Measurements from ENCODE around the gene AGO4.
"Not testable (repeated sequence)": the region's sequence is repeated elsewhere in the genome, so short reads cannot be mapped to it uniquely, and the experiment has no call there.

Gene AGO4

GRCh38 chr1:35812754-35813153 lies 4.9 kb downstream of the AGO4 start:
- DNase-seq = not testable (repeated sequence)

DNA sequence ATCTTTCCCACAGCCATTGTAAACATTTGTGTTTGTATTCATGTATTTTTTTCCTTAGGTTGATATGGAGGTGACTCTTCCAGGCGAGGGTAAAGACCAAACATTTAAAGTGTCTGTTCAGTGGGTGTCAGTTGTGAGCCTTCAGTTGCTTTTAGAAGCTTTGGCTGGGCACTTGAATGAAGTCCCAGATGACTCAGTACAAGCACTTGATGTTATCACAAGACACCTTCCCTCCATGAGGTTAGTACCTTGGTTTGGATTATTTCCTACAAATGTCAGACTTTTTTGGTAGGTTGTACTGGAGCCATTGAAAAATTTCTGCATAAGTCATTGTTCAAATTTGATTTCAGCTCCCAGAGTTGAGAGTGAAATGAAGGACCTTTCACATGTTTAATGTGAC lies 17.4 kb downstream of the AGO4 start:
- DNase-seq = no peak

DNA sequence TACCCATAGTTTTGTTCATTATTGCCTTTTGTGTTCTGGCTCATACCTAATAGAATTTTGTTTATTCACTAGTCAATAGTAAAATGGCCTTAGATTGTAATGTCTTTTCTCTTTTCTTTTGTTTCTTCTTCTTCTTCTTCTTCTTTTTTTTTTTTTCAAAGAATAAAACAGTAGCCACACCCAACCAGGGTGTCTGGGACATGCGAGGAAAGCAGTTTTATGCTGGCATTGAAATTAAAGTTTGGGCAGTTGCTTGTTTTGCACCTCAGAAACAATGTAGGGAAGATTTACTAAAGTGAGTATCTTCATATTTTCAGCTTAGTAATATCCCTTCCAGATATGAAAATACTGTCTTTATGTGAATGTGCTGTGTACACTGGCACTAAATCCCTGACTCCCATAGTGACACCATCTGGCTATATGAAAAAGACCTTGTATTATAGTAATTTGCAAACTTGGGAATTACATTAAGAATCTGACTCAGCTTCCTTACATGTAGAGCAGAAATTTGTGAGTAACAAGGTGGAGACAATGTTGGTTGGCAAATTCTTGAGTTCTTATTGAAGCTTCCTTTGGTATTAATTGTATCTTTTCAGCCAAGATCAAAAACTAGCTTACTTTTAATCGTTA lies 24.6 kb downstream of the AGO4 start:
- no peak for DNase-seq

GRCh38 chr1:35833395-35833794 lies 25.6 kb downstream of the AGO4 start:
- DNase-seq = no peak

- no peak for DNase-seq
Measured at GRCh38 chr1:35834218-35834617, 26.4 kb downstream of the AGO4 start.

DNA sequence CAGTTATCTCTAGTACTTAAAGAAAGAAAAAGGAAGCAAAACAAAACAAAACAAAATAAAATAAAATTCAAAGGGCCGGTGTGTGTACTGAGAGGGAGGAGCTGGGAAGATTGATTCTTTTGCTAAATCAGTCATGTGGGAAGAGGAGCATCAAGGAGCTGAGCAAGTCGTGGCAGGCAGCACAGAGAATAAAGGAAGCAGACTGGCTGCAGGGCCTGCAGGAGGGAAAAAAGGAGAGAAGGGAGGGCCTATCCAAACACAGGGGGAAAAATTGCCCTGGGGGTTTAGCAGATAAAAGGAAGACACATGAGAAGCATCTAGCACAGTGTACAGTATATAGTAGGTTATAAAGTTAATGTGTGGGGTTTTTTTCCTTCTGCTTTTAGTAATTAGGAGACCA lies 27.6 kb downstream of the AGO4 start:
- DNase-seq = no peak

GRCh38 chr1:35836734-35837133 lies 28.9 kb downstream of the AGO4 start:
- DNase-seq = no peak

DNA sequence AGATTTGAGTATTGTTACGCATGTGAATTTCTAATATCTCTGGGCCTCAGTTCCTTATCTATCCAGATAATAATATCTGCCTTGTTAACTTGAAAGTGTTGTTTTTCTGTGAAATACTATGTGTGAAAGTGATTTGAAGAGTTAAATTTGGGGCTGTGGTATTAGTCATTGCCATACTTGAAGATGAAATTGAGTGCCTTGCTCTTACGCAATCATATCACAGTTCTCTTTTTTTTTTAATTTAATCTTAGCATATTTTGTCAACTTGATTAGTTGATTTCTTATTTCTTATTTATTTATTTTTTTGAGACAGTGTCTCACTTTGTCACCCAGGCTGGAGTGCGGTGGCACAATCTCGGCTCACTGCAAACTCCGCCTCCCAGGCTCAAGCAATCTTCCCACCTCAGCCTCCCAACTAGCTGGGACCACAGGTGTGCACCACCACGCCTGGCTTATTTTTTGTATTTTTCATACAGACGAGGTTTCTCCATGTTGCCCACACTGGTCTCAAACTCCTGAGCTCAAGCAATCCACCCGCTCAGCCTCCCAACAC lies 31.0 kb downstream of the AGO4 start:
- no peak for DNase-seq

- DNase-seq = no peak
Measured at GRCh38 chr1:35844826-35845225, 37.0 kb downstream of the AGO4 start.

GRCh38 chr1:35845766-35846165 lies 38.0 kb downstream of the AGO4 start:
- DNase-seq = no peak

DNA sequence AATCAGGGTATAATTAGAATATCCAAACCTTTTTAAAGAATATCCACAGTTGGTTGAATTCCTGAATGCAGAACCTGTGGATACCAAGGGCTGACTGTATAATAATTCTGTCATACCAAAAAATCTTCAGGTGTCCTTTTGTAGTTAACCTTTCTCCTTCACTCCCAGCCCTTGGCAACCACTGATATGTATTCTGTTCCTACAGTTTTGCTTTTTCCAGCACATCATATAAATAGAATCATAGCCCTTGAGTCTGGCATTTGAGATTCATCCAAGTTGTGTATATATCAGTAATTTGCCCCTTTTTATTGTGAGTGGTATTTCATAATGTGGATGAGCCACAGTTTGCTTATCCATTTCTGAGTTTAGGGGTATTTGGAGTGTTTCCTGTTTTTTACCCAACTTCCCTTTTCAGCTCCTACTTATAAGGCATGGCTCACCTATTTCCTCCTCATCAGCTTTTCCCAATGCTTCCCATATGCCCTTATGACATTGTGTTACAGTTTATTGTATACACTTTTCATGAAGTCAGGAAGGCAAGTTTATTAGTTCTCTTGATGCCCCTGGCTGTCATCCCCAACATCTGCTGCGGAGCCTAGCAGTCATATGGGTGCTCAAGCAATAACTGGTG lies 40.2 kb downstream of the AGO4 start:
- DNase-seq = no peak

DNA sequence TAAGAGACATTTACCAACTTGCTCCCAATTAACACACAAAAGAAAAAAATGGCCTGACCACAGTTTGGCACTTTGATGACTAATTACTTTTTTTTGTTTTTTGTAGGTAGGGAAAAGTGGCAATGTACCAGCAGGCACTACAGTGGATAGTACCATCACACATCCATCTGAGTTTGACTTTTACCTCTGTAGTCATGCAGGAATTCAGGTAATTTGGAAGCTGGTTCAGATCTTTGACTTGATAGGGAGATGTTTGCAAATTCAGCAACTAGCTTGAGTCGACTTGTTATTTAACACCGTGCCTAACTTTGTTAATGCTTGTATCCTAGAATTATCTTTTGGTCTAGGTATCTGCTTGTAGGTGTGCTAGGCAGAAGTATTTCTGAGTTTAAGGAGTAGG lies 42.2 kb downstream of the AGO4 start:
- DNase-seq = no peak

DNA sequence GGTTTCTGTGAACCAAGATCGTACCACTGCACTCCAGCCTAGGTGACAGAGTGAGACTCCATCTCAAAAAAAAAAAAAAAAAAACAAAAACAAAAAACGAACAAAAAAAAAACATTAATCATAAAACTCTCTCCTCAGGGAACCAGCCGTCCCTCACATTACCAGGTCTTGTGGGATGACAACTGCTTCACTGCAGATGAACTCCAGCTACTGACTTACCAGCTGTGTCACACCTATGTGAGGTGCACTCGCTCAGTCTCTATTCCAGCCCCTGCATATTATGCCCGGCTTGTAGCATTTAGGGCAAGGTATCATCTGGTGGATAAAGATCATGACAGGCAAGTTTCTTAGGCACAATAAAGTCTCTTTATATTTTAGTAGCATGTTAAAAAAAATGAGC lies 42.9 kb downstream of the AGO4 start:
- DNase-seq = no peak

GRCh38 chr1:35851132-35851869 lies 43.5 kb downstream of the AGO4 start:
- DNase-seq = no peak

- no peak for DNase-seq
Measured at GRCh38 chr1:35852241-35852640, 44.4 kb downstream of the AGO4 start.

DNA sequence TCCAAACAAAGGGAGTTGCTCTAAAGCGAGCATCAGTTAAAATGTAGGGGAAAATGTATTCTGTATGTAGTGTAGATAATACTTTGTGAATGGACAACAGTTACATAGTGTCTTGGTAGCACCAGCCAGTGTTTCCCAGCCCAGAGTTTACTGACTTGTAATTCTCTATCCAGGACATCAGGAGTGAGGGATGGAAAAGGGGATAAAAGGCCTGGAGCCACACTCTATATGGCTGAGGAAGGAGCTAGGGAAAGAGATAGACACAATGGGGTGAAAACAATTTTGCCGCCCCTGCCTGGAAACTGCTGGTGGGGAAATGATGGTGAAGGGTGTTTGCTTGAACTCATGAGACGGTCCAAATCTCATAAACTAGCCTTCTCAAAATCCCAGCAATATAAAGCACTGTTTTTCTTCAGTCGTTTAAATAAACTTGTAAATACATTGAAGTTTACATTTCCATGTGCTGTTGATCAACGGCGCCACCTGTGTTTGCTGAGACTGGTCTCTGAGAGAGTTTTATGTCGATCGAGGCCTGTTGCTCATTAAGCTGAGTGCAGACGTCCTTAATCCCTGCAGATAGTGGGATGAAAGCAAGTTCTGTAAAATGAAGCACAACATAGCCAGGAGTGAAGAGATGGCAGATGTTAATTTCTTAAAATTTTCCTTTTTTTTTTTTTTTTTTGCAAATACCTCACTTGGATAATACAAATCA lies 47.3 kb downstream of the AGO4 start:
- no peak for DNase-seq

- DNase-seq = no peak
Measured at GRCh38 chr1:35856964-35857363, 49.1 kb downstream of the AGO4 start.

- no peak for DNase-seq
Measured at GRCh38 chr1:35857830-35858229, 50.0 kb downstream of the AGO4 start.

DNA sequence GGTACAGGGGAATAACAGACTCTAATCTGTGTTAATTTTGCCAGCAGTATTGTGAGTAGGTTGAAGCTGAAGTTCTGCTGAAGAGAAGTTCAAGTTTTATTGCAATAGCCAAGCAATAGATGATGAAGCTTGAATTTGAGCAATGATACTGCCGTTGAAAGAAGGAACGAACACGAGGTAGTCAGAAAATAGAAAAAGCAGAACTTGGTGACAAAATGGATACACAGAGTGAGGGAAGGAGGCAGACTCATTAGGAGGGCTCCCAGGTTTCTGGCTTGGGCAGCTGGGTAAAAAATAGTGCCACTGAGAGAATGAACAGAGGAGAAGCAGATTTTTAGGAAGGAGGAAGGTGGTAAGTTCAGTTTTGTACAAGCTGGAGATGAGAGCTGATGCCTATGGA lies 52.9 kb downstream of the AGO4 start:
- no peak for DNase-seq

GRCh38 chr1:35863136-35863535 lies 55.3 kb downstream of the AGO4 start:
- DNase-seq = no peak

GRCh38 chr1:35863881-35864625 lies 56.2 kb downstream of the AGO4 start:
- no peak for DNase-seq

DNA sequence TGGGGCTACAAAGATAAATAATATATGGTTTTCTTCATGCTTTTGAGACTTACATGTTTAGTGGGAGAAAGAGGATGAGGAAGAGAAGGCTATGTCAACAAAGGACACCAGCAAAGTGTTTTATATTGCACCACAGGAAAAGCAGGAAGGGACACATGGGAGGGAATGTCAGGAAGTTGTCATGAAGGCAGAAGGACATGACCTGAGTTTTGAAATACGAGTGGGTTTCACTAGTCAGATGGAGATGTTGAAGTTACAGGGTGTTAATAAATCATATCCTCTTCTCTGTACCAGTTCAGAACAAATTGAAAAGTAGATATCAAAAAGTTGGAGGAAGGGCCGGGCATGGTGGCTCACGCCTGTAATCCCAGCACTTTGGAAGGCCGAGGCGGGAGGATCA lies 57.0 kb downstream of the AGO4 start:
- DNase-seq = no peak

GRCh38 chr1:35866991-35867390 lies 59.2 kb downstream of the AGO4 start:
- DNase-seq = no peak

Data from stimulated activated CD4-positive, alpha-beta T cell treated with anti-CD3 and anti-CD28 coated beads, Interleukin-4, amount 100 ng/mL, for 4 hours (primary cell).